NT2/D1 (cell line): ENCODE measurements around the gene BMERB1.
"Not testable (repeated sequence)": the region's sequence is repeated elsewhere in the genome, so short reads cannot be mapped to it uniquely, and the experiment has no call there.

Source experiments
- DNase-seq: peaks from one replicate; pipeline ENCODE4 v3.0.0-alpha.2; 2011; ENCODE audit warnings: low read depth, low spot score
- H3K27me3 ChIP-seq: 2 replicates; pipeline ENCODE4 v1.6.0; 2011; ENCODE audit warnings: mild to moderate bottlenecking; ENCODE audit not compliant: insufficient read length, insufficient read depth
- H3K36me3 ChIP-seq: 2 replicates; pipeline ENCODE4 v1.6.1; 2011; ENCODE audit warnings: mild to moderate bottlenecking, low read length, mixed read lengths; ENCODE audit not compliant: insufficient read depth, insufficient read length
- H3K4me1 ChIP-seq: 2 replicates; pipeline ENCODE4 v1.5.1; 2011; ENCODE audit not compliant: insufficient read depth, insufficient read length
- H3K4me3 ChIP-seq: 2 replicates; pipeline ENCODE4 v1.5.1; 2011; ENCODE audit warnings: low read depth; ENCODE audit not compliant: insufficient read length
- H3K9ac ChIP-seq: 2 replicates; pipeline ENCODE4 v1.6.0; 2011; ENCODE audit warnings: low read depth; ENCODE audit not compliant: insufficient read length
- H3K9me3 ChIP-seq: 2 replicates; pipeline ENCODE4 v1.5.1; 2011; ENCODE audit warnings: mild to moderate bottlenecking, low read length; ENCODE audit not compliant: insufficient read depth
- SUZ12 ChIP-seq: IDR thresholded peaks from 2 replicates; pipeline ENCODE4 v1.6.1; 2011; ENCODE audit not compliant: insufficient read length, insufficient read depth; ENCODE audit errors: extremely low read depth
- YY1 ChIP-seq: IDR thresholded peaks from 2 replicates; pipeline ENCODE4 v1.6.1; 2011; ENCODE audit not compliant: insufficient read length, insufficient read depth
- ZNF274 ChIP-seq: IDR thresholded peaks from 2 replicates; pipeline ENCODE4 v1.6.1; 2011; ENCODE audit warnings: mild to moderate bottlenecking, low read depth, low read length

The BMERB1 gene

GRCh38 chr16:15427648-15428239 lies 6.6 kb upstream of the BMERB1 start:
- TF ChIP-seq ZNF274: no peak
- no peak for TF ChIP-seq YY1
- TF ChIP-seq SUZ12: no peak
- no peak overlapping the region for H3K4me3 ChIP-seq
- DNase-seq: no peak
- H3K4me1 ChIP-seq: peaks cover 2% of the 10 kb centered on the region
- H3K36me3 ChIP-seq: no peaks in the 10 kb centered on the region
- no peak overlapping the region for H3K9ac ChIP-seq
- H3K27me3 ChIP-seq: peaks cover 3% of the 10 kb centered on the region
- H3K9me3 ChIP-seq: no peaks in the 10 kb centered on the region

- H3K4me1 ChIP-seq, H3K36me3 ChIP-seq, H3K9me3 ChIP-seq, DNase-seq, H3K4me3 ChIP-seq, H3K9ac ChIP-seq: not testable (repeated sequence)
- H3K27me3 ChIP-seq: peaks cover 34% of the 10 kb centered on the region
Observed at GRCh38 chr16:15430884-15431283, 3.5 kb upstream of the BMERB1 start.

GRCh38 chr16:15434079-15434424 lies 336 bp upstream of the BMERB1 start:
- no peaks in the 10 kb centered on the region for H3K9me3 ChIP-seq
- no peaks in the 10 kb centered on the region for H3K36me3 ChIP-seq
- H3K9ac ChIP-seq: no peak overlapping the region
- TF ChIP-seq SUZ12 (no peak), YY1 (no peak), ZNF274 (no peak)
- H3K27me3 ChIP-seq: peaks cover 42% of the 10 kb centered on the region
- peak overlapping the region; percentile 80 for H3K4me3 ChIP-seq
- peaks cover 3% of the 10 kb centered on the region for H3K4me1 ChIP-seq
- DNase-seq: no peak

GRCh38 chr16:15435216-15435864 lies 952 bp downstream of the BMERB1 start:
- peak; percentile 6 for TF ChIP-seq SUZ12
- TF ChIP-seq YY1: no peak
- Histone ChIP-seq H3K4me3 (peak overlapping the region; percentile 80), H3K9me3 (no peaks in the 10 kb centered on the region), H3K36me3 (no peaks in the 10 kb centered on the region), H3K27me3 (peaks cover 42% of the 10 kb centered on the region), H3K4me1 (peaks cover 3% of the 10 kb centered on the region), H3K9ac (peak overlapping the region; percentile 88)
- DNase-seq: no peak

GRCh38 chr16:15439102-15439501 lies 4.7 kb downstream of the BMERB1 start:
- peaks cover 26% of the 10 kb centered on the region for H3K27me3 ChIP-seq
- DNase-seq: no peak
- H3K9me3 ChIP-seq: no peaks in the 10 kb centered on the region
- TF ChIP-seq SUZ12: no peak
- no peak for TF ChIP-seq ZNF274
- no peak for TF ChIP-seq YY1
- no peak overlapping the region for H3K4me3 ChIP-seq
- H3K9ac ChIP-seq: no peak overlapping the region
- H3K4me1 ChIP-seq: peaks cover 3% of the 10 kb centered on the region
- H3K36me3 ChIP-seq: no peaks in the 10 kb centered on the region

GRCh38 chr16:15439521-15439920 lies 5.1 kb downstream of the BMERB1 start:
- Histone ChIP-seq H3K4me3 (no peak overlapping the region), H3K27me3 (peaks cover 22% of the 10 kb centered on the region), H3K9me3 (no peaks in the 10 kb centered on the region), H3K9ac (no peak overlapping the region), H3K4me1 (peaks cover 3% of the 10 kb centered on the region), H3K36me3 (no peaks in the 10 kb centered on the region)
- no peak for DNase-seq
- TF ChIP-seq SUZ12: no peak
- TF ChIP-seq ZNF274: no peak
- TF ChIP-seq YY1: no peak

GRCh38 chr16:15440852-15441251 lies 6.5 kb downstream of the BMERB1 start:
- no peak for DNase-seq
- TF ChIP-seq ZNF274 (no peak), SUZ12 (no peak), YY1 (no peak)
- H3K27me3 ChIP-seq: peaks cover 9% of the 10 kb centered on the region
- no peaks in the 10 kb centered on the region for H3K9me3 ChIP-seq
- H3K4me1 ChIP-seq: no peaks in the 10 kb centered on the region
- H3K36me3 ChIP-seq: no peaks in the 10 kb centered on the region
- H3K9ac ChIP-seq: no peak overlapping the region
- no peak overlapping the region for H3K4me3 ChIP-seq

GRCh38 chr16:15442140-15442539 lies 7.8 kb downstream of the BMERB1 start:
- not testable (repeated sequence) for H3K9ac ChIP-seq, H3K36me3 ChIP-seq, H3K27me3 ChIP-seq, H3K9me3 ChIP-seq, H3K4me3 ChIP-seq, DNase-seq, H3K4me1 ChIP-seq
